GM23248 (cell line): Measurements from ENCODE around the gene DAB1. TPM values are rescaled to one million over a fixed set of nuclear protein-coding genes. Genes with fewer than 3 reads are reported as not detected.

Source experiments
- DNase-seq: peaks from one replicate; pipeline ENCODE4 v3.0.0-alpha.2; 2015
- H2AFZ ChIP-seq: fragments of 200-600 bp; sonication (generic); 2 replicates; pipeline ENCODE4 v1.6.1; 2016; ENCODE audit warnings: antibody characterized with exemption
- H3F3A ChIP-seq: fragments of 200-600 bp; sonication (generic); 2 replicates; pipeline ENCODE4 v1.6.1; 2016; ENCODE audit warnings: mild to moderate bottlenecking, antibody characterized with exemption, mixed run types; ENCODE audit not compliant: insufficient read depth
- H3K27ac ChIP-seq: fragments of 200-600 bp; sonication (generic); 2 replicates; pipeline ENCODE4 v1.5.1; 2016; ENCODE audit warnings: mild to moderate bottlenecking
- H3K27me3 ChIP-seq: fragments of 200-600 bp; sonication (generic); replicated peaks from 2 replicates; pipeline ENCODE4 v1.6.1; 2016; ENCODE audit warnings: mild to moderate bottlenecking; ENCODE audit not compliant: insufficient read depth
- H3K36me3 ChIP-seq: fragments of 200-600 bp; sonication (generic); 2 replicates; pipeline ENCODE4 v1.6.1; 2016; ENCODE audit warnings: low read depth, mild to moderate bottlenecking
- H3K4me1 ChIP-seq: fragments of 200-600 bp; sonication (generic); 2 replicates; pipeline ENCODE4 v1.6.1; 2016; ENCODE audit warnings: mild to moderate bottlenecking; ENCODE audit not compliant: insufficient read depth
- H3K4me2 ChIP-seq: fragments of 200-600 bp; sonication (generic); one replicate; pipeline ENCODE4 v1.6.1; 2016; ENCODE audit warnings: mild to moderate bottlenecking; ENCODE audit not compliant: unreplicated experiment
- H3K4me3 ChIP-seq: fragments of 200-600 bp; sonication (generic); 2 replicates; pipeline ENCODE4 v1.5.1; 2016; ENCODE audit warnings: mild to moderate bottlenecking
- H3K79me2 ChIP-seq: fragments of 200-600 bp; sonication (generic); 2 replicates; pipeline ENCODE4 v1.6.1; 2016; ENCODE audit warnings: mild to moderate bottlenecking; ENCODE audit not compliant: insufficient read depth
- H3K9ac ChIP-seq: fragments of 200-600 bp; sonication (generic); 2 replicates; pipeline ENCODE4 v1.6.1; 2016; ENCODE audit warnings: mild to moderate bottlenecking
- H3K9me2 ChIP-seq: fragments of 200-600 bp; sonication (generic); 2 replicates; pipeline ENCODE4 v1.6.1; 2016; ENCODE audit warnings: mixed run types, mild to moderate bottlenecking, moderate library complexity; ENCODE audit not compliant: insufficient read depth
- H3K9me3 ChIP-seq: fragments of 200-600 bp; sonication (generic); one replicate; pipeline ENCODE4 v1.6.1; 2017; ENCODE audit warnings: low read depth
- H4K20me1 ChIP-seq: fragments of 200-600 bp; sonication (generic); 2 replicates; pipeline ENCODE4 v1.6.0; 2016; ENCODE audit not compliant: insufficient read depth
- EZH2 ChIP-seq: fragments of 200-600 bp; sonication (generic); IDR thresholded peaks from 2 replicates; pipeline ENCODE4 v1.6.1; 2018; ENCODE audit warnings: antibody characterized with exemption, mild to moderate bottlenecking; ENCODE audit not compliant: insufficient read depth, poor library complexity, severe bottlenecking
- EZH2phosphoT487 ChIP-seq: fragments of 200-600 bp; sonication (generic); IDR thresholded peaks from 2 replicates; pipeline ENCODE4 v1.6.1; 2018; ENCODE audit warnings: antibody characterized with exemption, moderate library complexity, mild to moderate bottlenecking, low read depth; ENCODE audit not compliant: insufficient read depth
- WGBS, 2 experiments: methylation state at CpG; one replicate each; pipeline ENCODE4 v1.1.6; 2015 to 2017; ENCODE audit warnings: low lambda C conversion rate in 2 of 2, low coverage in 1 of 2; ENCODE audit errors: missing lambda C conversion rate in 2 of 2; 5-methylcytosine and 5-hydroxymethylcytosine counted together
- in situ Hi-C: fragments of 300-500 bp; cut with MboI; formaldehyde crosslinking; loops from 2 replicates; pipeline ENCODE4 v1.15.0; 2020
- polyA plus RNA-seq: library from polyadenylated mRNA; unstranded; fragments of >200 nt; fragmentation: Nextera tagmentation; extraction: Ambion mirVana; gene quantifications from 2 replicates; pipeline ENCODE4 v1.2.1, GENCODE V29; 2016
- total RNA-seq: library from RNA; depleted of rRNA; stranded (reverse); fragments of >200 nt; shearing (Covaris generic); gene quantifications from 2 replicates; pipeline ENCODE4 v1.2.3, GENCODE V29; 2014

Gene DAB1
- total and polyA plus RNA-seq, 2 experiments from 2014 or later: 0.11 to 0.39 TPM

DNA sequence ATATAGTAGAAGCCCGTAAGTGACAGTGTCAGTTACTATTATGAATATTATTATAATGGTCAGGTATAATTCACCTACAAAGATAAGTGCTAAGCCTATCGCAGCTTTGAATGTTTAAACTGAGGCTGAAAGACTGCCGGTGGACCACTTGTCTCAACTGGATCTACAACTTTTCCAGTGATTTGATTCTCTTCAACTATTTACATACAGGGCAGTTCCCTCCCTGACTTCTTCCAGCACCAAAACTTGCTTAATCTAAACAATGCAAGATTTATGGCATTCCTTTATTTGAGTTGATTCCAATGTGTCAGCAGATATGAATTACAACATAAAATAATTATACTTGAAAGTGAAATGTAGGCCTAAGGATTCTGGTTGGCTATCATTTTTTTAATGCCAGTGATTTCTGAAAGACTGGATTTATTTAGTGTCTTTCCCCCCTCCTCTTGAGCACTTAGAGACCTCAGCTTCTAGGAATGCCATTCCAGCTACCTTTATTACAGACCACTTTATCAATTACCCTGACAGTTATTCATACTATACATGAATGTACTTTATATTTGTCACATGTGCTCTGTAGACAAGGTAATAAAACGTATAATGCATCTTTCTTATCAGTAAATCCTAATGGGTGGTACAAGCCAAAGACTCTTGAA, 304.8 kb downstream of the DAB1 start:
- no peak overlapping the region for H3K27ac ChIP-seq
- TF ChIP-seq EZH2: no peak
- TF ChIP-seq EZH2phosphoT487: no peak
- H3F3A ChIP-seq: 0 out of 2 replicates have a peak, but pooled peaks cover 2% of the 10 kb centered on the region
- no peak for DNase-seq
- H3K9ac ChIP-seq: no peak overlapping the region
- in situ Hi-C loops: no loop called here
- H2AFZ ChIP-seq: no peak overlapping the region
- no peaks in the 10 kb centered on the region for H3K27me3 ChIP-seq
- H3K36me3 ChIP-seq: no peaks in the 10 kb centered on the region
- WGBS, 2 experiments: 55 to 63% methylated on average over 4 of the region's 4 CpGs
- H3K9me2 ChIP-seq: no peaks in the 10 kb centered on the region
- H3K9me3 ChIP-seq: no peaks in the 10 kb centered on the region
- H3K4me3 ChIP-seq: no peak overlapping the region
- no peak overlapping the region for H3K4me2 ChIP-seq
- no peaks in the 10 kb centered on the region for H4K20me1 ChIP-seq
- H3K79me2 ChIP-seq: no peaks in the 10 kb centered on the region
- peaks cover 2% of the 10 kb centered on the region; the same call in 1 of the 2 replicates for H3K4me1 ChIP-seq

DNA sequence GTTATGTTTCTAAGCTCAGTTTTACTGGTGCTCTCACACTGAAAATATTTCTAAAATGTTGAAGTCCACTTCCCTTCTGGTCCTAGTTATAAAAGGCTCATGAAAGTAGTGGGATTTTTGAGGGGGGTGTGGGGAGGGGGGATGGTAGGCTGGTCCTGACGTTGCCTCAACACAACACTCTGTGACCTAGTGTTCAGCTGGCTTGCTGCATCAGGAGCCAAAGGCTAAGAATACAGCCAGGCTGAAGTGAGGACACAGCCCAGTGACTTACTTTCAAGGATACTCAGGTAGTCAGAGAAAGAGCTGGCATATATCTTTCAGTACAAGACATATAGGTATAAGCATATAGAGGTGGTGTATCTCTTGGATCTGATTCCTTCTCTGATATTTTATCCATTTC, 306.1 kb downstream of the DAB1 start:
- H4K20me1 ChIP-seq: no peaks in the 10 kb centered on the region
- H3K27me3 ChIP-seq: no peaks in the 10 kb centered on the region
- no peak overlapping the region for H3K4me3 ChIP-seq
- no peaks in the 10 kb centered on the region for H3F3A ChIP-seq
- TF ChIP-seq EZH2 (no peak), EZH2phosphoT487 (no peak)
- in situ Hi-C loops: no loop called here
- DNase-seq: no peak
- no peak overlapping the region for H3K9ac ChIP-seq
- H3K79me2 ChIP-seq: no peaks in the 10 kb centered on the region
- no peak overlapping the region for H3K27ac ChIP-seq
- 31 to 50% methylated on average over 1 of the region's 1 CpG for WGBS, 2 experiments
- no peaks in the 10 kb centered on the region for H3K9me2 ChIP-seq
- no peak overlapping the region for H2AFZ ChIP-seq
- no peaks in the 10 kb centered on the region for H3K9me3 ChIP-seq
- no peaks in the 10 kb centered on the region for H3K4me1 ChIP-seq
- H3K36me3 ChIP-seq: no peaks in the 10 kb centered on the region
- H3K4me2 ChIP-seq: no peak overlapping the region

DNA sequence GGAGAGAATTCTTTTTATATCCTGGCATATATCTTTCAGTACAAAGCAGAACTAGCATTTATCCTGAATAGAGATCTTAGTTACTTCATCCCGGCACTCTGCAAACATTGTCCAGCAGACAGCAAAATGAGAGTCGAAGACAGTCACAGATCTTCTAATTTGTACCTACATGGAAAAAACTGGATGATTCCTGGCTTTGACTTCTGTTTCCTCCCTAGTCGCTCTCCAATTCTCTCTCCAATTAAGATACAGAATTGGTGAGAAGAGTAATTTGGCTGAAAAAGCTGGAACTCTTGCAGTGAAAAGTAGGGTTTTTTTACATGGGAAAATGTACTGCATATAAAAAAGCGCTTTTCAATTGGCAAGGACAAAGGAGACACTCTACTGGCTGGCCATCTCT, 307.0 kb downstream of the DAB1 start:
- in situ Hi-C loops: no loop called here
- TF ChIP-seq EZH2: no peak
- TF ChIP-seq EZH2phosphoT487: no peak
- H3K4me1 ChIP-seq: no peaks in the 10 kb centered on the region
- no peak overlapping the region for H3K4me2 ChIP-seq
- H3K27me3 ChIP-seq: no peaks in the 10 kb centered on the region
- no peak overlapping the region for H3K27ac ChIP-seq
- WGBS, 2 experiments: 50 to 55% methylated on average over 4 of the region's 4 CpGs
- H4K20me1 ChIP-seq: no peaks in the 10 kb centered on the region
- no peak overlapping the region for H3K4me3 ChIP-seq
- DNase-seq: no peak
- H3F3A ChIP-seq: no peaks in the 10 kb centered on the region
- H3K9me2 ChIP-seq: no peaks in the 10 kb centered on the region
- no peaks in the 10 kb centered on the region for H3K79me2 ChIP-seq
- no peaks in the 10 kb centered on the region for H3K36me3 ChIP-seq
- H2AFZ ChIP-seq: no peak overlapping the region
- H3K9ac ChIP-seq: no peak overlapping the region
- no peaks in the 10 kb centered on the region for H3K9me3 ChIP-seq

DNA sequence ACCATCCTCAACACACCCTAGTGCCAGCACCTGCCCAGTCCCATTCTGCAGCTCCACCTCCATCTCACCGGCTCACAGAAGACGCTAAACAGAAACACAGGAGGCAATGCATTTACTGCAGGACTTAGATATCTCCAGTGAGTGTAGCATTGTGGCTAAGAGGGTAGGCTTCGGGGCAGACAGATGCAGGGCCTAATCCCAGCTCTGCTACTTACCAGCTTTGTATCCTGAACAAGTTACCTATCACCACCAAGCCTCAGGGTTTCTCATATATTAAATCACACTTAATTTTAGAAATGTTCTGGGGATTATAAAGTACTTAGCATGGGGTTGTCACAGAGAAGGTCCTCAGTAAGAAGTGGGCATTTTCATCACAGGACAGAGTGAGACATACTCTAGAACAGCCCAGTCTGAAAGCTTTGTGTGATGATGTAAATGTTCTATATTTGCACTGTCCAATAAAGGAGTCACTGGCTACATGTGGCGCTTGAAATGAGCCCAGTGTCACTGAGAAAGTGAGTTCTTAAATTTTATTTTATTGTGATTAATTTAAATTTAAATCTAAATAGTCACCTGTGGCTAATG, 308.7 kb downstream of the DAB1 start:
- Histone ChIP-seq H3K4me2 (no peak overlapping the region), H3K4me1 (no peaks in the 10 kb centered on the region), H3K36me3 (no peaks in the 10 kb centered on the region), H3F3A (no peaks in the 10 kb centered on the region), H3K9me2 (no peaks in the 10 kb centered on the region), H4K20me1 (no peaks in the 10 kb centered on the region), H2AFZ (no peak overlapping the region), H3K4me3 (no peak overlapping the region), H3K79me2 (no peaks in the 10 kb centered on the region), H3K27me3 (no peaks in the 10 kb centered on the region), H3K9me3 (no peaks in the 10 kb centered on the region), H3K27ac (no peak overlapping the region), H3K9ac (no peak overlapping the region)
- in situ Hi-C loops: no loop called here
- TF ChIP-seq EZH2: no peak
- no peak for TF ChIP-seq EZH2phosphoT487
- 75 to 79% methylated on average over 4 of the region's 4 CpGs for WGBS, 2 experiments
- no peak for DNase-seq
